GM23338 (cell line): ENCODE measurements around the gene SDC3. TPM values are rescaled to one million over a fixed set of nuclear protein-coding genes. Genes with fewer than 3 reads are reported as not detected.

Experiments
- ATAC-seq: fragments of 200-7000 bp; cut with Tn5 transposase; 3 replicates; pipeline ENCODE4 v1.9.1; 2020
- DNase-seq: peaks from one replicate; pipeline ENCODE4 v3.0.0-alpha.2; 2015; ENCODE audit warnings: low spot score
- H2AFZ ChIP-seq: fragments of 200-600 bp; sonication (generic); 2 replicates; pipeline ENCODE4 v1.8.0; 2016; ENCODE audit warnings: antibody characterized with exemption, mild to moderate bottlenecking, moderate library complexity
- H3F3A ChIP-seq: fragments of 200-600 bp; sonication (generic); replicated peaks from 2 replicates; pipeline ENCODE4 v1.8.0; 2017; ENCODE audit warnings: antibody characterized with exemption, mixed run types, low read depth
- H3K27ac ChIP-seq: fragments of 200-600 bp; sonication (generic); 2 replicates; pipeline ENCODE4 v1.6.1; 2016; ENCODE audit warnings: low read depth
- H3K27me3 ChIP-seq: fragments of 200-600 bp; sonication (generic); 2 replicates; pipeline ENCODE4 v1.8.0; 2016; ENCODE audit warnings: mild to moderate bottlenecking, mixed run types, moderate library complexity; ENCODE audit not compliant: insufficient read depth
- H3K36me3 ChIP-seq: fragments of 200-600 bp; sonication (generic); 2 replicates; pipeline ENCODE4 v1.8.0; 2016; ENCODE audit warnings: mild to moderate bottlenecking; ENCODE audit not compliant: insufficient read depth
- H3K4me1 ChIP-seq: fragments of 200-600 bp; sonication (generic); 2 replicates; pipeline ENCODE4 v1.8.0; 2016; ENCODE audit warnings: mild to moderate bottlenecking, moderate library complexity; ENCODE audit not compliant: insufficient read depth
- H3K4me2 ChIP-seq: fragments of 200-600 bp; sonication (generic); 2 replicates; pipeline ENCODE4 v1.7.1; 2017; ENCODE audit warnings: mixed run types
- H3K4me3 ChIP-seq: fragments of 200-600 bp; sonication (generic); 2 replicates; pipeline ENCODE4 v1.6.1; 2016; ENCODE audit warnings: mixed run types
- H3K79me2 ChIP-seq: fragments of 200-600 bp; sonication (generic); replicated peaks from 2 replicates; pipeline ENCODE4 v1.8.0; 2017; ENCODE audit warnings: mild to moderate bottlenecking; ENCODE audit not compliant: insufficient read depth
- H3K9me2 ChIP-seq: fragments of 200-600 bp; sonication (generic); 2 replicates; pipeline ENCODE4 v1.8.0; 2017; ENCODE audit not compliant: insufficient read depth
- H4K20me1 ChIP-seq: fragments of 200-600 bp; sonication (generic); replicated peaks from 2 replicates; pipeline ENCODE4 v1.8.0; 2017; ENCODE audit warnings: mild to moderate bottlenecking; ENCODE audit not compliant: insufficient read depth
- H3K27ac Mint-ChIP-seq: 2 replicates; pipeline ENCODE4 v1.8.0; 2020; ENCODE audit warnings: inconsistent platforms, mild to moderate bottlenecking, moderate library complexity, mixed read lengths
- H3K27me3 Mint-ChIP-seq: 3 replicates; pipeline ENCODE4 v1.8.0; 2022; ENCODE audit warnings: low read depth, mild to moderate bottlenecking, moderate library complexity, mixed read lengths, inconsistent platforms; ENCODE audit not compliant: insufficient read depth, poor library complexity
- H3K36me3 Mint-ChIP-seq: 3 replicates; pipeline ENCODE4 v1.8.0; 2021; ENCODE audit warnings: low read depth, mild to moderate bottlenecking, inconsistent platforms, moderate library complexity, mixed read lengths
- H3K4me1 Mint-ChIP-seq: 3 replicates; pipeline ENCODE4 v1.8.0; 2020; ENCODE audit warnings: mild to moderate bottlenecking, inconsistent platforms, mixed read lengths
- H3K4me3 Mint-ChIP-seq: 3 replicates; pipeline ENCODE4 v1.8.0; 2021; ENCODE audit warnings: moderate library complexity, mild to moderate bottlenecking, inconsistent platforms, mixed read lengths
- H3K9me3 Mint-ChIP-seq: 3 replicates; pipeline ENCODE4 v1.8.0; 2020; ENCODE audit warnings: moderate library complexity, mild to moderate bottlenecking, inconsistent platforms, mixed read lengths
- CREB1 ChIP-seq: fragments of 250-450 bp; sonication (Bioruptor Pico); IDR thresholded peaks from 2 replicates; pipeline ENCODE4 v1.5.0; 2020; ENCODE audit warnings: low read depth, mild to moderate bottlenecking, moderate library complexity
- CTCF ChIP-seq, 2 experiments: fragments of 200-600 bp in 1 of 2; sonication (generic) in 1 of 2; conservative IDR thresholded peaks; 2 replicates each; pipeline versions ENCODE4 v1.5.1 to v1.6.1; 2016 to 2017; ENCODE audit warnings: antibody characterized with exemption in 2 of 2, low read depth in 2 of 2, mild to moderate bottlenecking in 2 of 2, moderate library complexity in 1 of 2
- ETS1 ChIP-seq: IDR thresholded peaks from 2 replicates; pipeline ENCODE4 v1.6.1; 2016; ENCODE audit warnings: antibody characterized with exemption
- EZH2 ChIP-seq: fragments of 200-600 bp; sonication (generic); IDR thresholded peaks from one replicate; pipeline ENCODE4 v1.8.0; 2017; ENCODE audit warnings: antibody characterized with exemption, mild to moderate bottlenecking, low read depth; ENCODE audit not compliant: unreplicated experiment
- EZH2phosphoT487 ChIP-seq: fragments of 200-600 bp; sonication (generic); IDR thresholded peaks from one replicate; pipeline ENCODE4 v1.8.1; 2018; ENCODE audit warnings: antibody characterized with exemption; ENCODE audit not compliant: unreplicated experiment
- NANOG ChIP-seq: IDR thresholded peaks from 2 replicates; pipeline ENCODE4 v1.6.1; 2016; ENCODE audit warnings: antibody characterized with exemption, borderline replicate concordance
- POLR2AphosphoS5 ChIP-seq: IDR thresholded peaks from 2 replicates; pipeline ENCODE4 v1.6.1; 2016; ENCODE audit warnings: antibody characterized with exemption, low read depth
- REST ChIP-seq: IDR thresholded peaks from one replicate; pipeline ENCODE4 v1.6.1; 2018; ENCODE audit warnings: antibody characterized with exemption; ENCODE audit not compliant: unreplicated experiment
- STAT1 ChIP-seq: IDR thresholded peaks from one replicate; pipeline ENCODE4 v1.6.1; 2016; ENCODE audit warnings: antibody characterized with exemption; ENCODE audit not compliant: unreplicated experiment
- ZNF114 ChIP-seq: fragments of 250-450 bp; sonication (Bioruptor Pico); IDR thresholded peaks from 2 replicates; pipeline ENCODE4 v1.5.0; 2020; ENCODE audit warnings: mild to moderate bottlenecking, moderate library complexity
- ZNF331 ChIP-seq: fragments of 250-450 bp; sonication (Bioruptor Pico); IDR thresholded peaks from 2 replicates; pipeline ENCODE4 v1.5.0; 2020; ENCODE audit warnings: low read depth, mild to moderate bottlenecking, moderate library complexity
- ZNF462 ChIP-seq: fragments of 250-450 bp; sonication (Bioruptor Pico); IDR thresholded peaks from 2 replicates; pipeline ENCODE4 v1.5.0; 2020; ENCODE audit warnings: mild to moderate bottlenecking, moderate library complexity
- polyA plus RNA-seq: library from polyadenylated mRNA; unstranded; fragments of >200 nt; fragmentation: Nextera tagmentation; extraction: Ambion mirVana; gene quantifications from 2 replicates; pipeline ENCODE4 v1.2.1, GENCODE V29; 2016
- total RNA-seq: library from RNA; depleted of rRNA; stranded (reverse); fragments of >200 nt; shearing (Covaris generic); gene quantifications from 2 replicates; pipeline ENCODE4 v1.2.3, GENCODE V29; 2014

SDC3 gene
- total and polyA plus RNA-seq, 2 experiments from 2014 or later, result 5.2 to 29.7 TPM

GRCh38 chr1:30888975-30889374, 19.6 kb downstream of the SDC3 start:
- Mint-ChIP-seq H3K9me3 (no peaks in the 10 kb centered on the region), H3K36me3 (no peaks in the 10 kb centered on the region), H3K27ac (no peak overlapping the region), H3K27me3 (peaks cover 5% of the 10 kb centered on the region), H3K4me1 (peaks cover 43% of the 10 kb centered on the region), H3K4me3 (no peak overlapping the region)
- Histone ChIP-seq H3K79me2 (no peaks in the 10 kb centered on the region; the same call in 1 of the 2 replicates), H3K4me1 (peaks cover 13% of the 10 kb centered on the region), H3K27ac (no peak overlapping the region), H2AFZ (no peak overlapping the region), H3F3A (no peaks in the 10 kb centered on the region), H4K20me1 (0 out of 2 replicates have a peak, but pooled peaks cover 2% of the 10 kb centered on the region), H3K4me2 (no peak overlapping the region), H3K36me3 (no peaks in the 10 kb centered on the region), H3K9me2 (no peaks in the 10 kb centered on the region), H3K4me3 (no peak overlapping the region), H3K27me3 (no peaks in the 10 kb centered on the region)
- ATAC-seq, result no peak
- TF ChIP-seq ZNF462 (CRISPR knock-in tag) (no peak), CREB1 (CRISPR knock-in tag) (no peak), ZNF331 (CRISPR knock-in tag) (no peak), CTCF (conservative IDR thresholded peaks at IDR 0.05; ENCODE audit: low read depth in 2 of 2) (no peak), NANOG (no peak), ETS1 (no peak), REST (no peak), POLR2AphosphoS5 (no peak), STAT1 (no peak), EZH2phosphoT487 (no peak), EZH2 (no peak), ZNF114 (CRISPR knock-in tag) (no peak)
- no peak for DNase-seq
